ENCODE results near the gene AGBL2.

DNA sequence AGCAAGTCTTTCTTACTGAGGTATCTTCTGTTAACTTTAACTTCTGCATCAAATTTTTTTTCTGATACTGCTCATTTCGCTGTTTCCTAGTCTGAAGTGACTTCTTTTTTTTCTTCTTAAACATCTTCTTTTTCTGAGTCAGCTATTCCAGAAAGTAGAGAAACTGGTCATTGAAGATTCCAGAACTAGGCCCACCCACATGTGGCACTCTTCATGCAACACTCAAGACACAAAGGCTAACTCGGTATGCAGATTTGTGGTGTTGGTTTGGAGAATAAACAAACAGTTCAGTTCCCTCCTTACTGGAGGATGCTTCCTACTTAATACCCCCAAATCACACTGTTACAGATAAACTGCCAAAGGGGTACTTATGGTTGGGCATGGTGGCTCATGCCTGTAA, 47.6 kb downstream of the AGBL2 start:
- TF ChIP-seq, protein P1, sequence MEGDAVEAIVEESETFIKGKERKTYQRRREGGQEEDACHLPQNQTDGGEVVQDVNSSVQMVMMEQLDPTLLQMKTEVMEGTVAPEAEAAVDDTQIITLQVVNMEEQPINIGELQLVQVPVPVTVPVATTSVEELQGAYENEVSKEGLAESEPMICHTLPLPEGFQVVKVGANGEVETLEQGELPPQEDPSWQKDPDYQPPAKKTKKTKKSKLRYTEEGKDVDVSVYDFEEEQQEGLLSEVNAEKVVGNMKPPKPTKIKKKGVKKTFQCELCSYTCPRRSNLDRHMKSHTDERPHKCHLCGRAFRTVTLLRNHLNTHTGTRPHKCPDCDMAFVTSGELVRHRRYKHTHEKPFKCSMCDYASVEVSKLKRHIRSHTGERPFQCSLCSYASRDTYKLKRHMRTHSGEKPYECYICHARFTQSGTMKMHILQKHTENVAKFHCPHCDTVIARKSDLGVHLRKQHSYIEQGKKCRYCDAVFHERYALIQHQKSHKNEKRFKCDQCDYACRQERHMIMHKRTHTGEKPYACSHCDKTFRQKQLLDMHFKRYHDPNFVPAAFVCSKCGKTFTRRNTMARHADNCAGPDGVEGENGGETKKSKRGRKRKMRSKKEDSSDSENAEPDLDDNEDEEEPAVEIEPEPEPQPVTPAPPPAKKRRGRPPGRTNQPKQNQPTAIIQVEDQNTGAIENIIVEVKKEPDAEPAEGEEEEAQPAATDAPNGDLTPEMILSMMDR (conservative IDR thresholded peaks at IDR 0.05; ENCODE audit: low read length) = no peak
- TF ChIP-seq EZH2phosphoT487 (IDR thresholded peaks at IDR 0.05; ENCODE audit: borderline replicate concordance) = no peak
